ENCODE results near the gene FBN1.

DNA sequence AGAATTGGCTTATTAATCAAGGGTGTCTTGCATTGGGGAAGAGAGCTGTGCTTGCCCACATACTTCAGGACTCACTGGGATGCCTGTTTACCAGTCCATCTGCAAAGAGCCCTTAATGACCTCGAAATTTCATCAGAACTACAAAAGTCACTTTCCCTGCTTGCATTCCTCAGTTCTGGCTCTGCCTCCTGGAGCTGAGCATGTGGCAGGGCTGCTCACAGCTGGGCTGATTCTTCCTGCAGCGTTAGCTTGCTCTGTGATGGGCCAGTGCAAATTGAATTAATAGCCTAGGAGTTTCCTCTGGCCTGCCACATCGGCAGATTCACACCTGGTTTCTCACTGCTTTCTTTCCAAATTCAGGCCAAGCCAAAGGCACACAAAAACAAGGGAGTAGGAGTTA lies 205.4 kb downstream of the FBN1 start:
- TF ChIP-seq, protein P1, sequence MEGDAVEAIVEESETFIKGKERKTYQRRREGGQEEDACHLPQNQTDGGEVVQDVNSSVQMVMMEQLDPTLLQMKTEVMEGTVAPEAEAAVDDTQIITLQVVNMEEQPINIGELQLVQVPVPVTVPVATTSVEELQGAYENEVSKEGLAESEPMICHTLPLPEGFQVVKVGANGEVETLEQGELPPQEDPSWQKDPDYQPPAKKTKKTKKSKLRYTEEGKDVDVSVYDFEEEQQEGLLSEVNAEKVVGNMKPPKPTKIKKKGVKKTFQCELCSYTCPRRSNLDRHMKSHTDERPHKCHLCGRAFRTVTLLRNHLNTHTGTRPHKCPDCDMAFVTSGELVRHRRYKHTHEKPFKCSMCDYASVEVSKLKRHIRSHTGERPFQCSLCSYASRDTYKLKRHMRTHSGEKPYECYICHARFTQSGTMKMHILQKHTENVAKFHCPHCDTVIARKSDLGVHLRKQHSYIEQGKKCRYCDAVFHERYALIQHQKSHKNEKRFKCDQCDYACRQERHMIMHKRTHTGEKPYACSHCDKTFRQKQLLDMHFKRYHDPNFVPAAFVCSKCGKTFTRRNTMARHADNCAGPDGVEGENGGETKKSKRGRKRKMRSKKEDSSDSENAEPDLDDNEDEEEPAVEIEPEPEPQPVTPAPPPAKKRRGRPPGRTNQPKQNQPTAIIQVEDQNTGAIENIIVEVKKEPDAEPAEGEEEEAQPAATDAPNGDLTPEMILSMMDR (IDR thresholded peaks at IDR 0.05): no peak
- TF ChIP-seq POLR2A (IDR thresholded peaks at IDR 0.05) (no peak), POLR2AphosphoS5 (IDR thresholded peaks at IDR 0.05) (no peak), EP300 (IDR thresholded peaks at IDR 0.05) (no peak)
